ENCODE data around the gene KLF6. TPM values are rescaled to one million over a fixed set of nuclear protein-coding genes. Genes with fewer than 3 reads are reported as not detected.

The KLF6 gene
- total RNA-seq, 4 donors from 2014 or later, result 140 to 304 (median 291) TPM

DNA sequence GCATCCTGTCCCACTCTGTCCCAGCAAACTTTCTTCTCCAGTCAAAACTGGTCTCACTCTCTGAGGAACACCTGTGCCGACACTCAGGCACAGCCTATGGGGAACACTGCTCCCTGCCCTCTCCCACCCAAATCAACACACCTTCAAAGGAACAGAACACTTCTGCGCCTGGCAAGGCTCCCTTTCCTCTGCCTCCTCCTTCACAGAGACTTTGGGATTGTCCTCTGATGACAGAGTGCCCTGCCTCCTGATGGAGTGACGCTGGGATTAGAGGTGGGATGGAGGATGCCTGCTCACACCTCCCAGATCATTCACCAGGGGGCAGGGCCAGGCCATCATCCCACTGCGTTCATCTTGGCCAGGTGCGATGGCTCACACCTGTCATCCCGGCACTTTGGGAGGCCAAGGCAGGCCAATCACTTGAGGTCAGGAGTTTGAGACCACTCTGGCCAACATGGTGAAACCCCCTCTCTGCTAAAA, 26.5 kb downstream of the KLF6 start:
- TF ChIP-seq CTCF (IDR thresholded peaks at IDR 0.05), result no peak
- TF ChIP-seq POLR2A (IDR thresholded peaks at IDR 0.05), result no peak
- TF ChIP-seq EP300 (IDR thresholded peaks at IDR 0.05; ENCODE audit: low read depth), result no peak
- no peak for TF ChIP-seq POLR2AphosphoS5 (IDR thresholded peaks at IDR 0.05)
- Histone ChIP-seq H3K36me3 (no peaks in the 10 kb centered on the region), H3K4me1 (peaks cover 0 to 6% (median 0%) of the 10 kb centered on the region in 4 donors), H3K9me3 (no peaks in the 10 kb centered on the region), H3K27ac (peak overlapping the region in 3 of 4 donors; percentile 27 to 65 (median 38)), H3K4me3 (no peak overlapping the region), H3K27me3 (no peaks in the 10 kb centered on the region)
- in situ Hi-C loops (cut with MboI; ENCODE audit: low pct_ligation_motif_present in 1 of 4, low pct_unique_long_range_greater_than_20kb in 1 of 4, low sequenced_read_pairs in 3 of 4) (loop anchor here in 1 of 4 donors (25.0 kb wide), 1 partner anchor 296 kb away; no protein-coding TSS in a partner anchor), intact Hi-C loops (cut with DNase I; ENCODE audit: low total_unique reads) (no loop called here)
- 94 to 100% methylated on average over 1 to 6 of the region's 6 CpGs for WGBS, 2 donors (ENCODE audit: low coverage in 1 of 2)
- no peak for DNase-seq

DNA sequence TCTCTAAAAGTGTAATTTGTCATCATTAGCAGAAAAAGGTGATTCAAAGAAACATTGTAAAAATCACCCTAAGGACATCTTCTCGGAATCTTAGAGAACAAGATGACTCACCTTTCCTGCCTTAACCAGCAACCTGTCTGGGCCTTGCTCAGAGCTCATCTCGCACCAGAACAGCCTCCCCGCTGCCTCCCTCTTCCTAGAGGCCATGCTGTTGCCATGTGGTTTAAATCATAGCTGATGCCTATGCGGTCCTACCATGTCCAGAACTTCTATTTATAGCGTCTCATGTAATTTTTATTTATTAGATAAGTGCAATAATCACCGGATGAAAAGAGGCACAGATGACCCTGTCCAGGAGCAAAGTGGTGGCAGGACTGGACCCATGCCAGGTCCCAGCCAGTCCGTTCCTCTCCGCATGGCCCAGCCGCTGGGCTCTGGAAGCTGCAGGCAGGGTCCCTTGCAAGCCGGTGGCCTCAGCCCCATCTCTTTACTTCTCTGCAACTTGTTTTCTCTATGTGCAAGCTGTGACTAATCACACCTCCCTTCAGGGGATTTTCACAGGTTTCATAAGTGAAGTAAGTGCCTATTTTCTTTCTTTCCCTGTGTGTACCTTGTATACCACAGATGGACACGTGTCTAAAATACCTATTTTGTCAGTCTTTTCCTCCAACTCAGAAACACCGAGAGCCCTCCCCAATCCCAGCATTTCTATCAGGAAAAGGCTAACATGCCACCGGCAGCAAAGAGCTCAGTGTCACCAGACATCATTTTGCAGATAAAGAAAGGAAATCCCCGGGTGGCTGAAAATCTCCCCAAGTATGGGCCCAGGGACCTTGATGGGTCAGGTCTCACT, 27.1 kb downstream of the KLF6 start:
- intact Hi-C loops (cut with DNase I; ENCODE audit: low total_unique reads) (no loop called here), in situ Hi-C loops (cut with MboI; ENCODE audit: low pct_ligation_motif_present in 1 of 4, low pct_unique_long_range_greater_than_20kb in 1 of 4, low sequenced_read_pairs in 3 of 4) (loop anchor here in 1 of 4 donors (25.0 kb wide), 1 partner anchor 296 kb away; no protein-coding TSS in a partner anchor)
- Histone ChIP-seq H3K9me3 (no peaks in the 10 kb centered on the region), H3K36me3 (no peaks in the 10 kb centered on the region), H3K27ac (peak overlapping the region in 3 of 4 donors; percentile 27 to 65 (median 38)), H3K27me3 (no peaks in the 10 kb centered on the region), H3K4me1 (peaks cover 0 to 6% (median 0%) of the 10 kb centered on the region in 4 donors), H3K4me3 (no peak overlapping the region)
- DNase-seq, result no peak
- TF ChIP-seq POLR2A (IDR thresholded peaks at IDR 0.05) (no peak), POLR2AphosphoS5 (IDR thresholded peaks at IDR 0.05) (no peak), EP300 (IDR thresholded peaks at IDR 0.05; ENCODE audit: low read depth) (no peak), CTCF (IDR thresholded peaks at IDR 0.05) (no peak)
- 64 to 82% methylated on average over 6 to 14 of the region's 14 CpGs for WGBS, 2 donors (ENCODE audit: low coverage in 1 of 2)

- no peaks in the 10 kb centered on the region for H3K9me3 ChIP-seq
- H3K4me3 ChIP-seq, result no peak overlapping the region
- H3K4me1 ChIP-seq, result peaks cover 0 to 6% (median 0%) of the 10 kb centered on the region in 4 donors
- no peak for TF ChIP-seq POLR2A (IDR thresholded peaks at IDR 0.05)
- no peak for TF ChIP-seq POLR2AphosphoS5 (IDR thresholded peaks at IDR 0.05)
- TF ChIP-seq EP300 (IDR thresholded peaks at IDR 0.05; ENCODE audit: low read depth), result no peak
- no peak for TF ChIP-seq CTCF (IDR thresholded peaks at IDR 0.05)
- H3K36me3 ChIP-seq, result no peaks in the 10 kb centered on the region
- in situ Hi-C loops (cut with MboI; ENCODE audit: low pct_ligation_motif_present in 1 of 4, low pct_unique_long_range_greater_than_20kb in 1 of 4, low sequenced_read_pairs in 3 of 4), result loop anchor here in 1 of 4 donors (25.0 kb wide), 1 partner anchor 295 kb away; no protein-coding TSS in a partner anchor
- intact Hi-C loops (cut with DNase I; ENCODE audit: low total_unique reads), result no loop called here
- no peaks in the 10 kb centered on the region for H3K27me3 ChIP-seq
- H3K27ac ChIP-seq, result peak overlapping the region in 3 of 4 donors; percentile 8 to 65 (median 30)
- no peak for DNase-seq
- whole genome bisulfite sequencing, 2 donors (ENCODE audit: low coverage in 1 of 2), result 69 to 78% methylated on average over 7 of the region's 7 CpGs
Measured at GRCh38 chr10:3757250-3757637, 27.8 kb downstream of the KLF6 start.

- TF ChIP-seq POLR2A (IDR thresholded peaks at IDR 0.05), result no peak
- H3K4me3 ChIP-seq, result no peak overlapping the region
- H3K9me3 ChIP-seq, result no peaks in the 10 kb centered on the region
- no peak for DNase-seq
- H3K4me1 ChIP-seq, result no peaks in the 10 kb centered on the region
- in situ Hi-C loops (cut with MboI; ENCODE audit: low pct_ligation_motif_present in 1 of 4, low pct_unique_long_range_greater_than_20kb in 1 of 4, low sequenced_read_pairs in 3 of 4), result loop anchor here in 1 of 4 donors (25.0 kb wide), 1 partner anchor 294 kb away; no protein-coding TSS in a partner anchor
- intact Hi-C loops (cut with DNase I; ENCODE audit: low total_unique reads), result no loop called here
- WGBS, 2 donors (ENCODE audit: low coverage in 1 of 2), result 81 to 93% methylated on average over 5 of the region's 5 CpGs
- H3K27me3 ChIP-seq, result no peaks in the 10 kb centered on the region
- H3K27ac ChIP-seq, result no peak overlapping the region
- H3K36me3 ChIP-seq, result no peaks in the 10 kb centered on the region
Measured at GRCh38 chr10:3756360-3756740, 28.7 kb downstream of the KLF6 start.

All from transverse colon (tissue), 4 donors.